Adrenal gland (tissue), 5 donors: ENCODE data around the gene MEOX2.

ENCODE experiments used
- POLR2A ChIP-seq, 2 donors: fragments of 450-650 bp; IDR thresholded peaks; one replicate each; pipeline ENCODE4 v1.6.1; 2017; ENCODE audit warnings: antibody characterized with exemption in 2 of 2, mild to moderate bottlenecking in 2 of 2, moderate library complexity in 1 of 2
- TF ChIP-seq, protein P1 (sequence below), 6 experiments: fragments of 450-650 bp in 4 of 6; fragments of 200-600 bp in 2 of 6; sonication (generic) in 1 of 6; IDR thresholded peaks; 1 replicate in 5 of 6; 2 replicates in 1 of 6; pipeline versions ENCODE4 v1.5.1 to v1.8.0; 2016 to 2021; ENCODE audit warnings: antibody characterized with exemption in 6 of 6, mild to moderate bottlenecking in 2 of 6, moderate library complexity in 1 of 6
- donor health status: DM: no; HTN: no; CAD: no.

DNA sequence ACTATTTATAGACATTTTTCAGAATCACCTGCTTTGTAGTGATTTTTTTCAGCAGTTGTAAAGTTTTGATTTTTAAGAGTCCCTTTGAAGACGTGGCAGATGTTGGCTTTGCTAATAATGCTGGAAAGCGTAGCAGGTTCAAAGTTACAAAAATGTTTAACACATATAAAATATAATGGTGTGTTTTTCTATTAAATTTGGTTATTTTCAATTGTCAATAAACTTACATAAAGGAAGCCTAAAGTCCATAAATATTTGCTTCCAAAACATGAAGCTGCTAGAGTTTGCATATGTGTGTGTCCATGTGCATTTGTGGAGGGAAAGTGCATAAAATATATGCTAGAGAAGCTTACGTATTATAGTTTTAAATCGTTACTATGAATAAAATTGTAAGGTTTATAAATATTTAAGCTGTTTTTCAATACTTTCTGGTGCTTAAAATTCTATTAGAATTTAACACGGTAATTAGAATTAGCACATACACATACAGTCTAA, 3.7 kb downstream of the MEOX2 start:
- no peak for TF ChIP-seq POLR2A (IDR thresholded peaks at IDR 0.05)
- TF ChIP-seq, protein P1, sequence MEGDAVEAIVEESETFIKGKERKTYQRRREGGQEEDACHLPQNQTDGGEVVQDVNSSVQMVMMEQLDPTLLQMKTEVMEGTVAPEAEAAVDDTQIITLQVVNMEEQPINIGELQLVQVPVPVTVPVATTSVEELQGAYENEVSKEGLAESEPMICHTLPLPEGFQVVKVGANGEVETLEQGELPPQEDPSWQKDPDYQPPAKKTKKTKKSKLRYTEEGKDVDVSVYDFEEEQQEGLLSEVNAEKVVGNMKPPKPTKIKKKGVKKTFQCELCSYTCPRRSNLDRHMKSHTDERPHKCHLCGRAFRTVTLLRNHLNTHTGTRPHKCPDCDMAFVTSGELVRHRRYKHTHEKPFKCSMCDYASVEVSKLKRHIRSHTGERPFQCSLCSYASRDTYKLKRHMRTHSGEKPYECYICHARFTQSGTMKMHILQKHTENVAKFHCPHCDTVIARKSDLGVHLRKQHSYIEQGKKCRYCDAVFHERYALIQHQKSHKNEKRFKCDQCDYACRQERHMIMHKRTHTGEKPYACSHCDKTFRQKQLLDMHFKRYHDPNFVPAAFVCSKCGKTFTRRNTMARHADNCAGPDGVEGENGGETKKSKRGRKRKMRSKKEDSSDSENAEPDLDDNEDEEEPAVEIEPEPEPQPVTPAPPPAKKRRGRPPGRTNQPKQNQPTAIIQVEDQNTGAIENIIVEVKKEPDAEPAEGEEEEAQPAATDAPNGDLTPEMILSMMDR (IDR thresholded peaks at IDR 0.05) = no peak
